Spleen (tissue), 11 donors: ENCODE results near the gene CCDC157. TPM values are rescaled to one million over a fixed set of nuclear protein-coding genes. Genes with fewer than 3 reads are reported as not detected.

Experiments
- DNase-seq: peaks from one replicate; pipeline ENCODE4 v3.0.0-alpha.2; 2020
- H3K27ac ChIP-seq, 8 donors: fragments of 200-600 bp; sonication (generic) in 7 of 8; 1 replicate in 4 of 8; 2 replicates in 4 of 8; pipeline versions ENCODE4 v1.5.0 to v1.8.0; 2016 to 2021; ENCODE audit warnings: inconsistent platforms in 4 of 8, mild to moderate bottlenecking in 4 of 8, moderate library complexity in 1 of 8
- H3K27me3 ChIP-seq, 7 donors: fragments of 200-600 bp; sonication (generic) in 6 of 7; replicated peaks in 1 of 7; 1 replicate in 4 of 7; 2 replicates in 3 of 7; pipeline versions ENCODE4 v1.5.0 to v1.8.0; 2016 to 2021; ENCODE audit warnings: inconsistent platforms in 3 of 7, mild to moderate bottlenecking in 1 of 7
- H3K36me3 ChIP-seq, 6 donors: fragments of 200-600 bp; sonication (generic) in 5 of 6; 1 replicate in 4 of 6; 2 replicates in 2 of 6; pipeline versions ENCODE4 v1.5.0 to v1.8.0; 2016 to 2021; ENCODE audit warnings: inconsistent platforms in 2 of 6
- H3K4me1 ChIP-seq, 6 donors: fragments of 200-600 bp; sonication (generic) in 5 of 6; 1 replicate in 3 of 6; 2 replicates in 3 of 6; pipeline versions ENCODE4 v1.5.0 to v1.8.0; 2016 to 2021; ENCODE audit warnings: inconsistent platforms in 3 of 6
- H3K4me3 ChIP-seq, 8 donors: fragments of 200-600 bp; sonication (generic) in 7 of 8; 1 replicate in 4 of 8; 2 replicates in 4 of 8; pipeline versions ENCODE4 v1.5.0 to v1.8.0; 2016 to 2021; ENCODE audit warnings: inconsistent platforms in 4 of 8, mild to moderate bottlenecking in 4 of 8, moderate library complexity in 2 of 8
- H3K9me3 ChIP-seq, 8 donors: fragments of 200-600 bp; sonication (generic) in 7 of 8; 1 replicate in 4 of 8; 2 replicates in 4 of 8; pipeline versions ENCODE4 v1.5.0 to v1.8.0; 2016 to 2021; ENCODE audit warnings: inconsistent platforms in 4 of 8
- POLR2A ChIP-seq, 3 donors: fragments of 450-650 bp; IDR thresholded peaks; one replicate each; pipeline ENCODE4 v1.5.1; 2017; ENCODE audit warnings: antibody characterized with exemption in 3 of 3, mild to moderate bottlenecking in 1 of 3
- POLR2AphosphoS5 ChIP-seq, 3 donors: sonication (generic); formaldehyde crosslinking; IDR thresholded peaks; one replicate each; pipeline ENCODE4 v1.5.1; 2017; ENCODE audit warnings: antibody characterized with exemption in 3 of 3
- WGBS, 5 donors: extraction: QIAGEN DNeasy Blood & Tissue Kit in 3 of 5; methylation state at CpG; one replicate each; pipeline versions ENCODE4 v1.1.5 to v1.1.7; 2013 to 2018; 5-methylcytosine and 5-hydroxymethylcytosine counted together
- intact Hi-C: fragments of 100-400 bp; cut with DNase I; formaldehyde crosslinking; loops from one replicate; pipeline ENCODE4 v1.15.0; 2023; ENCODE audit warnings: low total_unique reads
- polyA plus RNA-seq, 3 donors: library from polyadenylated mRNA; stranded (reverse); fragments of 200-250 nt; gene quantifications; one replicate each; pipeline ENCODE4 v1.2.1, GENCODE V29; 2013
- total RNA-seq, 7 donors: library from RNA; depleted of rRNA in 3 of 7; stranded (reverse); fragments of >200 nt in 3 of 7; fragmentation: NEBNext Ultra II Directional in 4 of 7; extraction: Animal tissue kit (Norgen Biotek cat#: 25700) in 4 of 7; gene quantifications; one replicate each; pipeline versions ENCODE4 v1.1.0 to v1.2.1, GENCODE V29; 2016 to 2021
- TF ChIP-seq, protein P1 (sequence below), 11 experiments: fragments of 200-600 bp in 7 of 11; fragments of 450-650 bp in 4 of 11; sonication (generic) in 4 of 11; IDR thresholded peaks in 8 of 11; conservative IDR thresholded peaks in 3 of 11; 1 replicate in 7 of 11; 2 replicates in 4 of 11; pipeline versions ENCODE4 v1.4.0 to v1.8.0; 2016 to 2021; ENCODE audit warnings: antibody characterized with exemption in 11 of 11, inconsistent platforms in 4 of 11, mild to moderate bottlenecking in 1 of 11
- donor health status: healthy with polysubstance abuse.
- donor health status: DM: no; HTN: no; CAD: no; lungs with moderate emphysema.
- donor health status: DM: no; HTN: no; CAD: no.
- donor health status: Bipolar disorder and iron deficiency.
- donor health status: healthy.
- donor health status: DM: no; HTN: no; CAD: no.
- donor health status: DM: yes; HTN: yes; CAD: no.

CCDC157 gene
- total and polyA plus RNA-seq, 10 donors = 2.1 to 8.1 (median 3.7) TPM

DNA sequence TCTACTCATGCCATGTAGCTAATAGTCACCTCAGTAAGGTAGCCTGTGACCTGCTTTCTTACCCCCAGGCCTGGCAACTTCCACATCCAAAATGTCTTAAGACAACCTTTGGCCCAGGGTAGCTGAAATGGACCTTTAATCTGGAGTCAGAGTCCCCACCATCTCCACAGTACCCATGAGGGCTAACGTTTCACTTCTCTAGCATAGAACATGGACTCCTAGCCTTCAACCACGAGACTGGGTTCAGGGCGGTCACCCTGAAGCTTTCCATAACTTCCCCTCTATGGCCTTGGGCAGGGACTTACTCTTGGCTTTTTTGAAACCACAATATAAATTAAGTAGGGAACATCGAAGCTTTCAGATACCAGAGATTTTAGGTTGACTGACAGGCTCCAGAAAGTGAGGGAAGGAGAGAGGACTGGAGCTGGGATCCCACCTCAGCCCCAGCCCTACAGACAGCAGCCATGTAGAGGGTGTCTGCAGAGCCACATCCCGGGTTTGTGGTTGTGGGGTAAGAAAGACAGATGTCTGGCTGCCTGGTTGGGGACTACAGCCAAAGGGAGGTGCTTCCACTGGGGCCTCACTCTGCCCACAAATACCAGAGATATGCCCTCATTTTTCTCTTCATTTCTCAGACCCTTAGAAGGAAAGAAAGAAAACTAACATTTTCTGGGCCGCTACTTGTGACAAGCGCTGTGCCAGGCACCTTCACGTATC lies 32.6 kb upstream of the CCDC157 start:
- DNase-seq = no peak
- intact Hi-C loops = no loop called here
- Histone ChIP-seq H3K36me3 (peaks cover 0 to 46% (median 0%) of the 10 kb centered on the region in 6 donors), H3K4me1 (peaks cover 54 to 85% (median 74%) of the 10 kb centered on the region in 6 donors), H3K27me3 (no peaks in the 10 kb centered on the region), H3K9me3 (no peaks in the 10 kb centered on the region), H3K4me3 (peak overlapping the region in 6 of 8 donors; percentile 9 to 100 (median 94)), H3K27ac (peak overlapping the region; percentile 28 to 94 (median 90))
- peak in 2 of 3 donors; percentile 23 to 25 for TF ChIP-seq POLR2AphosphoS5 (IDR thresholded peaks at IDR 0.05)
- TF ChIP-seq, protein P1, sequence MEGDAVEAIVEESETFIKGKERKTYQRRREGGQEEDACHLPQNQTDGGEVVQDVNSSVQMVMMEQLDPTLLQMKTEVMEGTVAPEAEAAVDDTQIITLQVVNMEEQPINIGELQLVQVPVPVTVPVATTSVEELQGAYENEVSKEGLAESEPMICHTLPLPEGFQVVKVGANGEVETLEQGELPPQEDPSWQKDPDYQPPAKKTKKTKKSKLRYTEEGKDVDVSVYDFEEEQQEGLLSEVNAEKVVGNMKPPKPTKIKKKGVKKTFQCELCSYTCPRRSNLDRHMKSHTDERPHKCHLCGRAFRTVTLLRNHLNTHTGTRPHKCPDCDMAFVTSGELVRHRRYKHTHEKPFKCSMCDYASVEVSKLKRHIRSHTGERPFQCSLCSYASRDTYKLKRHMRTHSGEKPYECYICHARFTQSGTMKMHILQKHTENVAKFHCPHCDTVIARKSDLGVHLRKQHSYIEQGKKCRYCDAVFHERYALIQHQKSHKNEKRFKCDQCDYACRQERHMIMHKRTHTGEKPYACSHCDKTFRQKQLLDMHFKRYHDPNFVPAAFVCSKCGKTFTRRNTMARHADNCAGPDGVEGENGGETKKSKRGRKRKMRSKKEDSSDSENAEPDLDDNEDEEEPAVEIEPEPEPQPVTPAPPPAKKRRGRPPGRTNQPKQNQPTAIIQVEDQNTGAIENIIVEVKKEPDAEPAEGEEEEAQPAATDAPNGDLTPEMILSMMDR (IDR thresholded peaks at IDR 0.05 in 8 of 11, conservative IDR thresholded peaks at IDR 0.05 in 3 of 11) = no peak
- WGBS, 5 donors = 31 to 42% (median 35%) methylated on average over 8 of the region's 8 CpGs

DNA sequence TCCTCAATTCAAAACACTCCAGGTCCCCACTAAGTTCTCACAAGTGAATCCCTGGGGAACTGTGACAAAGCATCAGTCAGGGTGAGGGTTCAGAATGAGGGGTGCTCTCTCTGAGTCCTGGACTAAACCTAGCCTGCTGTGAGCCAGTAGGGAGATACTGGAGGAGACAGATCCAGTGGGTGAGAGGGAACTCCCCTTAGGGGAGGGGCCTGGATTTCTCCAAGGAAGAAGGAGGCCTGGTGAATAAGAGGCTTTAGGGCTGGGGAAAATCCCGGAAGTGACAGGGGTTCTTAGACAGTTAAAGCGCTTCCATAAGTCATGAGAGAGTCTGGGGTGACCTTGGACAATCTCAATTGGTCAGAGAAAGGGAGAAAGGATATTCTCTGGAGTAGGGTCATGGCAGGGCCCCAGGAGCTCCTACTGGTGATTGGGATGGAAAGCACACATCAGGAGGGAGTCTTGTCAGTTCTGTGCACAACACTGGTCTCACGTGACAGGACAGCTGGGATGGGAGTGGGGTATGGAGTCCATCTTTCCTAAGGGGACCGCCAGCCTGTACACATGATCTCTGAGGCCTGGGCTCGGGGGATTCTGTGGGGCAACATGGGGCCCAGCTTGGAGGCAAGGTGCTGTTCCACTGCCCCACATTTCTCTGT lies 31.6 kb upstream of the CCDC157 start:
- peak overlapping the region; percentile 28 to 94 (median 90) for H3K27ac ChIP-seq
- no peak for TF ChIP-seq POLR2AphosphoS5 (IDR thresholded peaks at IDR 0.05)
- TF ChIP-seq, protein P1 (IDR thresholded peaks at IDR 0.05 in 8 of 11, conservative IDR thresholded peaks at IDR 0.05 in 3 of 11) = no peak
- TF ChIP-seq POLR2A (IDR thresholded peaks at IDR 0.05) = no peak
- 55 to 73% (median 60%) methylated on average over 5 of the region's 5 CpGs for WGBS, 5 donors
- H3K4me3 ChIP-seq = peak overlapping the region; percentile 89 to 100 (median 96)
- no peaks in the 10 kb centered on the region for H3K9me3 ChIP-seq
- DNase-seq = no peak
- intact Hi-C loops = no loop called here
- peaks cover 0 to 46% (median 0%) of the 10 kb centered on the region in 6 donors for H3K36me3 ChIP-seq
- H3K27me3 ChIP-seq = no peaks in the 10 kb centered on the region
- H3K4me1 ChIP-seq = peaks cover 48 to 74% (median 63%) of the 10 kb centered on the region in 6 donors

DNA sequence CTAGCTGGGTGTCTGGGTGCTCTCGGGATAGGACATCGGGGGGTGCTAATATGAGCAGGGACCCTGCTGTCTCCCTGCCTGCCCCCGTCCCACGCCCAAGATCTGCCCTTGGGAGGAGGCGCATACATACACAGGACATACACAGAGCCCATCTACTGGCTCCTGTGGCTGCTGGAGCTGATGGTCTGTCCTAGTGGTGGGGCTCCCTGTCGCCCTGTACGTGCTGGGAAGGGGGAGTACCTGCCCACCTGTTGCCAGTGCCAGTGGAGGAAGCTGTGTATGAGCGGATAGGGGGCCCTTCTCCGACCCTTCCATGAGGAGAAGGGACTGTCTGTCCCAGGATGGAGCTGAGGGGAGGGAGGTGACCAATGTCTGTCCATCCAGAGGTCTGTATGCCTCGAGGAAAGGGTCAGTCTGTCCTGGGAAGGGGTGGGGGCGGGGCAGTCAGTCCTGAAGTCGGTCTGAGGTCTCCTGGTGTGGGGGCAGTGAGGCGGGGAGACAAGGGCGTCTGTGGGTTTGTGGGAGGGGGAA lies 31.0 kb upstream of the CCDC157 start:
- 24 to 49% (median 40%) methylated on average over 10 to 14 of the region's 14 CpGs for WGBS, 5 donors
- intact Hi-C loops = no loop called here
- H3K27me3 ChIP-seq = no peaks in the 10 kb centered on the region
- H3K36me3 ChIP-seq = peaks cover 0 to 46% (median 5%) of the 10 kb centered on the region in 6 donors
- TF ChIP-seq POLR2AphosphoS5 (IDR thresholded peaks at IDR 0.05) (no peak), POLR2A (IDR thresholded peaks at IDR 0.05) (no peak)
- TF ChIP-seq, protein P1 (IDR thresholded peaks at IDR 0.05 in 8 of 11, conservative IDR thresholded peaks at IDR 0.05 in 3 of 11) = no peak
- peak overlapping the region; percentile 52 to 94 (median 90) for H3K27ac ChIP-seq
- peaks cover 45 to 68% (median 58%) of the 10 kb centered on the region in 6 donors for H3K4me1 ChIP-seq
- H3K4me3 ChIP-seq = peak overlapping the region; percentile 89 to 100 (median 96)
- no peaks in the 10 kb centered on the region for H3K9me3 ChIP-seq
- no peak for DNase-seq
